ENCODE data around the gene CACNB2.

Gene CACNB2

GRCh38 chr10:18271491-18271890 is 131.3 kb downstream of the CACNB2 start:
- no peak overlapping the region for H3K4me3 ChIP-seq (ENCODE audit: low read depth in 1 of 2, low read length in 1 of 2)
- no peaks in the 10 kb centered on the region for H3K9me3 ChIP-seq
- no peak for TF ChIP-seq CTCF (IDR thresholded peaks at IDR 0.05)
- no peaks in the 10 kb centered on the region for H3K4me1 ChIP-seq (ENCODE audit: control insufficient read depth in 1 of 2, insufficient read depth in 1 of 2, low read depth in 1 of 2, low read length in 1 of 2)
- H3K27me3 ChIP-seq = no peaks in the 10 kb centered on the region
- no peaks in the 10 kb centered on the region for H3K36me3 ChIP-seq
- no peak overlapping the region for H3K27ac ChIP-seq

- no peaks in the 10 kb centered on the region for H3K4me1 ChIP-seq (ENCODE audit: control insufficient read depth in 1 of 2, insufficient read depth in 1 of 2, low read depth in 1 of 2, low read length in 1 of 2)
- no peaks in the 10 kb centered on the region for H3K36me3 ChIP-seq
- H3K9me3 ChIP-seq = no peaks in the 10 kb centered on the region
- no peaks in the 10 kb centered on the region for H3K27me3 ChIP-seq
- H3K27ac ChIP-seq = no peak overlapping the region
- no peak for TF ChIP-seq CTCF (IDR thresholded peaks at IDR 0.05)
- H3K4me3 ChIP-seq (ENCODE audit: low read depth in 1 of 2, low read length in 1 of 2) = no peak overlapping the region
Observed at GRCh38 chr10:18273039-18273438, 132.8 kb downstream of the CACNB2 start.

- H3K4me3 ChIP-seq (ENCODE audit: low read depth in 1 of 2, low read length in 1 of 2) = no peak overlapping the region
- peaks cover 0 to 4% of the 10 kb centered on the region in 2 experiments for H3K4me1 ChIP-seq (ENCODE audit: control insufficient read depth in 1 of 2, insufficient read depth in 1 of 2, low read depth in 1 of 2, low read length in 1 of 2)
- H3K27ac ChIP-seq = no peak overlapping the region
- H3K9me3 ChIP-seq = no peaks in the 10 kb centered on the region
- no peak for TF ChIP-seq CTCF (IDR thresholded peaks at IDR 0.05)
- no peaks in the 10 kb centered on the region for H3K27me3 ChIP-seq
- H3K36me3 ChIP-seq = no peaks in the 10 kb centered on the region
Observed at GRCh38 chr10:18278181-18278580, 138.0 kb downstream of the CACNB2 start.

GRCh38 chr10:18279173-18279572 is 138.9 kb downstream of the CACNB2 start:
- Histone ChIP-seq H3K4me1 (ENCODE audit: control insufficient read depth in 1 of 2, insufficient read depth in 1 of 2, low read depth in 1 of 2, low read length in 1 of 2) (peaks cover 0 to 4% of the 10 kb centered on the region in 2 experiments), H3K4me3 (ENCODE audit: low read depth in 1 of 2, low read length in 1 of 2) (no peak overlapping the region), H3K36me3 (no peaks in the 10 kb centered on the region), H3K9me3 (no peaks in the 10 kb centered on the region), H3K27me3 (no peaks in the 10 kb centered on the region), H3K27ac (peak overlapping the region; percentile 39)
- no peak for TF ChIP-seq CTCF (IDR thresholded peaks at IDR 0.05)

- Histone ChIP-seq H3K4me1 (ENCODE audit: control insufficient read depth in 1 of 2, insufficient read depth in 1 of 2, low read depth in 1 of 2, low read length in 1 of 2) (peaks cover 0 to 4% of the 10 kb centered on the region in 2 experiments), H3K27me3 (no peaks in the 10 kb centered on the region), H3K36me3 (no peaks in the 10 kb centered on the region), H3K9me3 (no peaks in the 10 kb centered on the region), H3K27ac (no peak overlapping the region), H3K4me3 (ENCODE audit: low read depth in 1 of 2, low read length in 1 of 2) (no peak overlapping the region)
- no peak for TF ChIP-seq CTCF (IDR thresholded peaks at IDR 0.05)
Observed at GRCh38 chr10:18282094-18282493, 141.9 kb downstream of the CACNB2 start.
